PC-9 (cell line): ENCODE data around the gene BARD1.

Experiments
- CTCF ChIP-seq: fragments of 200-600 bp; sonication (generic); conservative IDR thresholded peaks from 2 replicates; pipeline ENCODE4 v1.6.1; 2017; ENCODE audit warnings: mixed run types, antibody characterized with exemption, mild to moderate bottlenecking, moderate library complexity
- EZH2 ChIP-seq: fragments of 200-600 bp; sonication (generic); IDR thresholded peaks from 2 replicates; pipeline ENCODE4 v1.8.0; 2017; ENCODE audit warnings: antibody characterized with exemption, low read depth

GRCh38 chr2:214715025-214715424 is 94.5 kb downstream of the BARD1 start:
- TF ChIP-seq CTCF (no peak), EZH2 (no peak)
